ENCODE measurements around the gene CASK.

DNA sequence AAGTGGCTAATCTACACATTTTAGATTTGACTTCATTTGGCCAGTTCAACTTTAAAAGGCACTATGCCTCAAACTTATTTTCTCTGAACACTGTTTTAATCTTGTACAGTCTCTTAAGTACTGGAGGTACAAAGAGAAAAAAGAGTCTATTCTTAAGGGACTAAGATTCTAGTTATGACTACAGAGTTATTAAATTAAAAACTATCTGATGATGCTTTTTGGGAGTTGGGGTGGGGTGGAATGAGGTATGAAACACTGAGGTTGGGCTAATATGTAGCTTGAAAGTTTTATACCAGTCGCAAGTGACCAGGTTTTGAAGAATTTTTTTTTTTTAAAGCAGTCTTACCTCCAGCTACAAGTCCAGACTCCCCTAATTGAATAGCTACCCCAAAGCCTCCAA is 252.3 kb downstream of the CASK start:
- TF ChIP-seq, protein P1, sequence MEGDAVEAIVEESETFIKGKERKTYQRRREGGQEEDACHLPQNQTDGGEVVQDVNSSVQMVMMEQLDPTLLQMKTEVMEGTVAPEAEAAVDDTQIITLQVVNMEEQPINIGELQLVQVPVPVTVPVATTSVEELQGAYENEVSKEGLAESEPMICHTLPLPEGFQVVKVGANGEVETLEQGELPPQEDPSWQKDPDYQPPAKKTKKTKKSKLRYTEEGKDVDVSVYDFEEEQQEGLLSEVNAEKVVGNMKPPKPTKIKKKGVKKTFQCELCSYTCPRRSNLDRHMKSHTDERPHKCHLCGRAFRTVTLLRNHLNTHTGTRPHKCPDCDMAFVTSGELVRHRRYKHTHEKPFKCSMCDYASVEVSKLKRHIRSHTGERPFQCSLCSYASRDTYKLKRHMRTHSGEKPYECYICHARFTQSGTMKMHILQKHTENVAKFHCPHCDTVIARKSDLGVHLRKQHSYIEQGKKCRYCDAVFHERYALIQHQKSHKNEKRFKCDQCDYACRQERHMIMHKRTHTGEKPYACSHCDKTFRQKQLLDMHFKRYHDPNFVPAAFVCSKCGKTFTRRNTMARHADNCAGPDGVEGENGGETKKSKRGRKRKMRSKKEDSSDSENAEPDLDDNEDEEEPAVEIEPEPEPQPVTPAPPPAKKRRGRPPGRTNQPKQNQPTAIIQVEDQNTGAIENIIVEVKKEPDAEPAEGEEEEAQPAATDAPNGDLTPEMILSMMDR (conservative IDR thresholded peaks at IDR 0.05; ENCODE audit: low read depth, low read length), result no peak
- TF ChIP-seq EZH2 (IDR thresholded peaks at IDR 0.05; ENCODE audit: borderline replicate concordance, low read depth, low read length, poor library complexity, severe bottlenecking), result no peak

Measured in A673 (cell line).